ENCODE measurements around the gene TMIGD3.

The TMIGD3 gene

DNA sequence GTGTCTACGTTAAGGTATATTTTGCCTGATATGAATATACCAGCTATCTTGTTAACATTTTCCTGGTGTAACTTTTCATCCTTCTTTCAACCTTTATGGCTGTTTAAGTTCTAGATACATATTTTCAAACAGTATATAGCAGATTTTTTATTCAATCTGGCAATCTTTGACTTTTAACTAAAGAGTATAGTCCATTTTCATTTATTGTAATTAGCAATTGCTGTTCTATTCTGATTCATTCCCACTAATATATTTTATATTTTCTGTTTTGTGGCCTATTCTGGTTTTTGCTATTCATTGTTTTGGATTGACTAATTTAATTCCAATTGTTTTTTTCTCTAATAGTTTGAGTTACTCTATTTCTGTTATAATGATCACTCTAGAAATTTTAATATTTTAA, 37.0 kb downstream of the TMIGD3 start:
- TF ChIP-seq, protein P1, sequence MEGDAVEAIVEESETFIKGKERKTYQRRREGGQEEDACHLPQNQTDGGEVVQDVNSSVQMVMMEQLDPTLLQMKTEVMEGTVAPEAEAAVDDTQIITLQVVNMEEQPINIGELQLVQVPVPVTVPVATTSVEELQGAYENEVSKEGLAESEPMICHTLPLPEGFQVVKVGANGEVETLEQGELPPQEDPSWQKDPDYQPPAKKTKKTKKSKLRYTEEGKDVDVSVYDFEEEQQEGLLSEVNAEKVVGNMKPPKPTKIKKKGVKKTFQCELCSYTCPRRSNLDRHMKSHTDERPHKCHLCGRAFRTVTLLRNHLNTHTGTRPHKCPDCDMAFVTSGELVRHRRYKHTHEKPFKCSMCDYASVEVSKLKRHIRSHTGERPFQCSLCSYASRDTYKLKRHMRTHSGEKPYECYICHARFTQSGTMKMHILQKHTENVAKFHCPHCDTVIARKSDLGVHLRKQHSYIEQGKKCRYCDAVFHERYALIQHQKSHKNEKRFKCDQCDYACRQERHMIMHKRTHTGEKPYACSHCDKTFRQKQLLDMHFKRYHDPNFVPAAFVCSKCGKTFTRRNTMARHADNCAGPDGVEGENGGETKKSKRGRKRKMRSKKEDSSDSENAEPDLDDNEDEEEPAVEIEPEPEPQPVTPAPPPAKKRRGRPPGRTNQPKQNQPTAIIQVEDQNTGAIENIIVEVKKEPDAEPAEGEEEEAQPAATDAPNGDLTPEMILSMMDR (conservative IDR thresholded peaks at IDR 0.05) = no peak
- H3K27ac ChIP-seq = no peak overlapping the region

DNA sequence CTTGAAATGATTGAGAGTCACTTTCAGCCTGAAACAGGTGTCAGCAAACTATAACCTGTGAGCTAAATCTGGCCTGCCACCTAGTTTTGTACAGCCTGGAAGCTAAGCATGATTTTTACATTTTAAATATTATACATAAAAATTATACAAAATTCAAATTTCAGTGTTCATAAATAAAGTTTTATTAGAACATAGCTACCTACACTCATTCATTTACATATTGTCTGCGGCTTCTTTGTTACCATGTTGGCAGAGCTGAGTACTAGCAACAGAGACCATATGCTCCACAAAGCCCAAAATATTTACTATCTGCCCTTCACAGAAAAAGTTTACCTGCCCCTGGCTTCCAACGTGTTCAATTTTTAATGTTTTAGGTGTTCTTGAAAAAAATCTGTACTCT, 37.7 kb downstream of the TMIGD3 start:
- TF ChIP-seq, protein P1 (conservative IDR thresholded peaks at IDR 0.05) = no peak
- H3K27ac ChIP-seq = no peak overlapping the region

DNA sequence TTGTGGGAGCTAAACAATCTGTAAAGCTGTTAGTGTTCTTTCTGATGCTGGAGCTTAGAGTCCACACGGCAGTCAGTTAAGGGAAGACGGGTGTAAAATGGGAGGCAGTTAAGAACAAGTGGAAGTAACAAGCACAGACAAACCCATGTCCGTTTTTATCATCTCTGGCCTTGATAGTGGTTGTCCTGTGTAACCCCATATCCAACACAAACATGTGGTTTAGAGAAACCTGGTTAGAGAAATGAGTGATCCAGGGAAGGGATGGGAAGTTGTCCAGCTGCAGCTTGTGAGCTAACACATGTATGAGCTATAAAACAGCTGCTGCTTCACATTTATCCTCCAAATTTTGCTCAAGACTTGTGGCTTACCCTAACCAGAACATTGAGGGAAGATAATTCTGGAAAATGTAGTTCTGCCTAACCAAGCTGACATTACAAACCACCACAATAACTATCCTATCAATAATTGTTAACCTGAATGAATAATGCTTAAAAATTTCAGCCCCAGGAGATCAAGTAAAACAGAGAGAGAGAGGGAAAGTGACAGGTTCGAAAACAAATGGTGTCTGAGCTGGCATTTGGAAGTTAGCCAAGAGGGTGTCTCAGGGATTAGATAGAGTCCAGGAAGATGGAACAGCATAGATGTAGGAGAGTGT, 40.3 kb downstream of the TMIGD3 start:
- no peak overlapping the region for H3K27ac ChIP-seq
- TF ChIP-seq, protein P1 (conservative IDR thresholded peaks at IDR 0.05) = no peak

DNA sequence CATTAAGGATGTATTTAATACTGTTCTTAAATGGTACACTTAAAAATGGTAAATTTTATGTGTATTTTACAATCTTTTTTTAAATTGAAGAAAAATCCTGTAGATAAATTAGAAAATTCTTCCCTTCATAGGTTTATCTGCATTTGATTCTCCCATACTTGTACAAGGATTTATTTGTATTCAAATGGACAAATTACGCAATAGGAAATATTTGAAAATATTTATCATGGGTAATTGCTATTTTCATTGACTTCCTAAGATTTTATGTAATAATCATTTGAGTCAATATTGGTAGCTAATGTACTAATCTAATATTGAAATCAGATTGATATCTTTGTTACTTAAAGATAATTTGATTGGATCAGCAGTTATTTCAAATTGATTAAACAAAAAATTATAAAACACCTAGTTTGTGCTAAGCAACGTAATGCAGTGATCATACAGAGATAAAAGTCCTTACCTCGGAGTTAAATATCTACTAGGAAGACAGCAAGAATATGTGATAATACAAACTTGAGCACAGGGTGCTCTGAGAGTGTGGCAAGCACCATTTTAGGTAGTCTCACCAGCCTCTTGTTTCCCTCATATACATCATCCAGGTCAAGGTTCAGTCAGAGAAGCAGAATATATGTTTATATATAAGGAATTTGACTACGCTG, 40.9 kb downstream of the TMIGD3 start:
- TF ChIP-seq, protein P1 (conservative IDR thresholded peaks at IDR 0.05) = no peak
- H3K27ac ChIP-seq = no peak overlapping the region

DNA sequence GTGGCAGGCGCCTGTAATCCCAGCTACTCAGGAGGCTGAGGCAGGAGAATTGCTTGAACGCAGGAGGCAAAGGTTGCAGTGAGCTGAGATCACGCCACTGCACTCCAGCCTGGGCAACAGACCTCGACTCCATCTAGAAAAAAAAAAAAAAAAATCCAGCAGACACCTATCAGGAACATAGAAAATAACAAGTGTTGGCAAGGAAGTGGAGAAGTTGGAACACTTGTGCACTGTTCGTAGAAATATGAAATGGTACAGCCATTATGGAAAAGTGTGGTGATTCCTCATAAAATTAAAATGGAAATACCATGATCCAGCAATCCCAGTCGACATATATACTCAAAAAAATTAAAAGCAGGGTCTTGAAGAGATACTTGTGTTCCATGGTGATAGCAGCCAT, 41.7 kb downstream of the TMIGD3 start:
- TF ChIP-seq, protein P1 (conservative IDR thresholded peaks at IDR 0.05) = no peak
- no peak overlapping the region for H3K27ac ChIP-seq

DNA sequence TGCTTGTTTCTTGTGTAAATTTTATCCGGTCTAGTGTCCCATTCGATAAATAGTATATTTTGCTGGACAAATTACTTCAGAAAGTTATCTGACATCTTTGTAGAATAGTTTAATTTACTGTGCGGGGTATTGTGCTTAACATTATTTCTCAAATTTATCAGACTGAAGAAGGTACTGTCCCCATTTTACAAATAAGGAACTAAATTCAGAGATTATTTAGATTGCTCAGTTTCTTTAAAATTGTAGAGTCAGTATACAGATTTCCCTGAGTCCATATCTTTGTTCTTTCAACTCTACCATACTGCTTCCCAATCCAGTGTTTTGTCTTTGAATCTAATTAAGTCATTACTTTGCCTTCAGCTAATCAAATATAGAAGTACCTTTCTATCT, 47.8 kb downstream of the TMIGD3 start:
- TF ChIP-seq, protein P1 (conservative IDR thresholded peaks at IDR 0.05) = no peak
- no peak overlapping the region for H3K27ac ChIP-seq

DNA sequence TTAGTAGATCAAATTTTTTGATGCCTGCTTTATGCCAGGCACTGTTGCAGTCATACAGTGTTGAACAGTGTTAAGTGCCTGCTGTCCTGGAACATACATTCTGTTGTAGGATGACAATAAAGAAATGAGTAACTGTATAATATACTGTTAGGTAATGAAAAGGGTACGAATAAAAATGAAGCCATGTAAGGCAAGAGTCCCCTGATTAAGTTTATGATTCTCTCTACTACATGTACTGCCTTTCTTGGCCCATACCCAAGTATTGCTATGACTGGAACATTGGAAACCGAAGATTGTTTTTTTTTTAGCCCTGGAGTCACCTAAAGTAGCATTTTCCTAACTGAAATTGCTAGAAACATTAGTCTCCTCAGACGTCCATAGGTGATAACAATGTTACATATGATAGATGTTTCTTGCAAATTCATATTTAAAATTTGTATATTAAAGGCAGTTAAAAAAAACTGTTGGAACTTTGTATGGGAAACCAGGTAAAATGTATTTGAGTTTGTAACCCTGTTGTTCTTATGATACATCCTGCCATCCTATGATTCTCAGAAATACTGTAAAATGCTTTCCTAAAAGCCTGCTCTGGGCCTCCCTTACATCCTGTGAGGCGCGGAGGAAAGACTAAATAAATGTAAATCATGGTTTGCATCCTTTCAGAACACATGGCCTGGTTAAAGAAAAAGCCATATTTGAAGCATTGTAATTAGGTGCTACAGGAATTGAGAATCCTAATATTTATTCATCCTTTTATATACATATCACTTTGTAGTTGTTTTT, 48.4 kb downstream of the TMIGD3 start:
- H3K27ac ChIP-seq = no peak overlapping the region
- TF ChIP-seq, protein P1 (conservative IDR thresholded peaks at IDR 0.05) = no peak
